ENCODE measurements around the gene CEP128.
"Not testable (repeated sequence)": the region's sequence is repeated elsewhere in the genome, so short reads cannot be mapped to it uniquely, and the experiment has no call there.

CEP128 gene

GRCh38 chr14:80951491-80951890 is 10.0 kb upstream of the CEP128 start:
- DNase-seq = no peak

GRCh38 chr14:80948291-80948690 is 6.8 kb upstream of the CEP128 start:
- peak in 1 of 3 experiments; percentile 28 for DNase-seq

GRCh38 chr14:80946797-80947196 is 5.3 kb upstream of the CEP128 start:
- no peak for DNase-seq

- DNase-seq = no peak
Observed at GRCh38 chr14:80946187-80946586, 4.6 kb upstream of the CEP128 start.

GRCh38 chr14:80944861-80945617 is 3.5 kb upstream of the CEP128 start:
- DNase-seq = no peak

- no peak for DNase-seq
Observed at GRCh38 chr14:80942191-80942600, 658 bp upstream of the CEP128 start.

- no peak for DNase-seq
Observed at GRCh38 chr14:80940146-80940545, 1.4 kb downstream of the CEP128 start.

- no peak for DNase-seq
Observed at GRCh38 chr14:80933686-80934085, 7.9 kb downstream of the CEP128 start.

- DNase-seq = no peak
Observed at GRCh38 chr14:80933282-80933681, 8.3 kb downstream of the CEP128 start.

- no peak for DNase-seq
Observed at GRCh38 chr14:80930836-80931389, 10.6 kb downstream of the CEP128 start.

- DNase-seq = no peak
Observed at GRCh38 chr14:80930095-80930494, 11.4 kb downstream of the CEP128 start.

GRCh38 chr14:80927083-80927989 is 14.2 kb downstream of the CEP128 start:
- DNase-seq = no peak

GRCh38 chr14:80926397-80927082 is 15.0 kb downstream of the CEP128 start:
- DNase-seq = no peak

- peak in 1 of 3 experiments; percentile 41 for DNase-seq
Observed at GRCh38 chr14:80924365-80925103, 17.0 kb downstream of the CEP128 start.

GRCh38 chr14:80923368-80923767 is 18.2 kb downstream of the CEP128 start:
- peak in 2 of 3 experiments; percentile 31 to 87 for DNase-seq

- no peak for DNase-seq
Observed at GRCh38 chr14:80919622-80920021, 21.9 kb downstream of the CEP128 start.

GRCh38 chr14:80912013-80912412 is 29.5 kb downstream of the CEP128 start:
- DNase-seq = not testable (repeated sequence)

GRCh38 chr14:80906946-80907345 is 34.6 kb downstream of the CEP128 start:
- no peak for DNase-seq

GRCh38 chr14:80906336-80906735 is 35.2 kb downstream of the CEP128 start:
- no peak for DNase-seq

GRCh38 chr14:80902608-80903007 is 38.9 kb downstream of the CEP128 start:
- DNase-seq = no peak

- no peak for DNase-seq
Observed at GRCh38 chr14:80901822-80902221, 39.7 kb downstream of the CEP128 start.

GRCh38 chr14:80901260-80901659 is 40.3 kb downstream of the CEP128 start:
- DNase-seq = no peak

Measured in NCI-H1417 (cell line).